Measurements from ENCODE around the gene FRMD4A.

FRMD4A gene

DNA sequence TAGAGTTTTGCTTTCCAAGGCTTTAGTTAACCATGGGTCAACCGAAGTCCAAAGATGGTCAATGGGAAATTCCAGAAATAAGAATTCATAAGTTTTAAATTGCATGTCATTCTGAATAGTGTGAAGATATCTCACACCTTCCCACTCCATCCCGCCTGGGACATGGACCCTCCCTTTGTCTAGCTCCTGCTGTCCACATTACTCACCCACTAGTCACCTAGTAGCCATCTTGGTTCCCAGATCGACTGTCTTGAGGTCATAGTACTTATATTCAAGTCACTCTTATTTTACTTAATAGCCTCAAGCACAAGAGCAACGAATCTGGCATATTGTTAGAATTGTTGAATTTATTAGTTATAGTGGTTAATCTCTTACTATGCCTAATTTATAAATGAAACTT lies 377.4 kb downstream of the FRMD4A start:
- no peak overlapping the region for H3K4me3 Mint-ChIP-seq
- no peak for DNase-seq (ENCODE audit: low spot score in 2 of 2)
- H3K9me3 Mint-ChIP-seq = peaks cover 1% of the 10 kb centered on the region
- no peak overlapping the region for H3K27ac Mint-ChIP-seq
- H3K27me3 Mint-ChIP-seq = peaks cover 14% of the 10 kb centered on the region
- no peaks in the 10 kb centered on the region for H3K4me1 Mint-ChIP-seq
- H3K36me3 Mint-ChIP-seq = peaks cover 2% of the 10 kb centered on the region
- no peak for ATAC-seq (ENCODE audit: low read depth)

DNA sequence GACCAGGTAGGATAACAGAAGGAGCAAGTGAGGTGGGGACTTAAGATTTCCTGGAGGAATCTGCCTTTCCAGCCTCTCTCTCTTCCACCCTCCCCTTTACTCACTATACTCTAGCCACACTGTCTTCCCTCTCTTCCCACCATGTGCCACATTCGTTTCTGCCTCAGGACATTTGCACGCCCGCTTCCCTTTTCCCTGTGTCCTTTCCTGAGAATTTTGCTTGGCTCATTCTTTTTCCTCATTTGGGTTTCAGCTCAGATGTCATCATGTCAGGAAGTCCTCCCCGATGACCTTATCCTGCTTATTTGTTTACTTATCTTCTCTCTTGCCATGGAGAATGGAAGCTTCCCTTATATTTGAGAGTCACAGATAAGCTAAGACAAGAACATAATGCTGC lies 380.2 kb downstream of the FRMD4A start:
- peaks cover 1% of the 10 kb centered on the region for H3K9me3 Mint-ChIP-seq
- no peak overlapping the region for H3K4me3 Mint-ChIP-seq

DNA sequence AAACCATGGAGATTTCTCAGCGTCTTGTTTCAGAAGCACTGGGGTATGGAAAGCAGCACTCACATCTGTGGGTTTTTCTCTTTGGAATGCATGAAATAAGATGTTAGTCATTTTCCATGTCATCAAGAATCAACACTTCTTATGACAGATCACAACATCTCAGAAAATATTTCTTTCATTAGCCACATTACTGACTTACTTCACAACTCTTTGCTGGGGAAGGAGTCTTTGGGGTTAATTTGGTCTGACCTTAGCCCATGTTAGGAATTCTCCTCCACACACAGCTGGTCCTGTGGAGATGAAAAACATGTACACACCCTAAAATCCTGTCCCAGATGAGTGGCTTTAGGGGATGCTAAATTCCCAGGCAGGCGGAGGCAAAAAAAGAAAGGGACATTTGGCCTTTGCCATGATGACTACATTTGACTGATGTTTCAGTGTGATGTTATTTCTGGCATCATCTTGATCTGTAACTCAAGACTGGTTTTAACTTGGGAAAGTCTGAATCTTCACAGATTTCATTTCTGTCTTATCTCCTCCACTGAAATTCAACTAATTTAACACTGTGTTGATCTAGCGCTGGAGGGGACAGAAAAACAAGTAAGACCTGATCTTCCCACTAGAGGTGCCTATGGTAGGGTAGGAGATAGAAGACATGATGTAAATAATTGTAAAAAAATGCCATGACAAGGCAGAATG lies 380.7 kb downstream of the FRMD4A start:
- Mint-ChIP-seq H3K27ac (no peak overlapping the region), H3K27me3 (peaks cover 13% of the 10 kb centered on the region), H3K4me1 (no peaks in the 10 kb centered on the region), H3K4me3 (no peak overlapping the region), H3K9me3 (peaks cover 1% of the 10 kb centered on the region), H3K36me3 (peaks cover 2% of the 10 kb centered on the region)
- ATAC-seq (ENCODE audit: low read depth) (no peak), DNase-seq (ENCODE audit: low spot score in 2 of 2) (no peak)

More for the DNA sequence above, 380.2 kb downstream of the FRMD4A start:
- Mint-ChIP-seq H3K27me3 (peaks cover 13% of the 10 kb centered on the region), H3K27ac (no peak overlapping the region), H3K36me3 (peaks cover 2% of the 10 kb centered on the region), H3K4me1 (no peaks in the 10 kb centered on the region)
- no peak for ATAC-seq (ENCODE audit: low read depth)
- DNase-seq (ENCODE audit: low spot score in 2 of 2) = no peak

- H3K4me3 Mint-ChIP-seq = no peak overlapping the region
- no peak for DNase-seq (ENCODE audit: low spot score in 2 of 2)
These were observed 384.6 kb downstream of the FRMD4A start for GRCh38 chr10:13946209-13946460.

DNA sequence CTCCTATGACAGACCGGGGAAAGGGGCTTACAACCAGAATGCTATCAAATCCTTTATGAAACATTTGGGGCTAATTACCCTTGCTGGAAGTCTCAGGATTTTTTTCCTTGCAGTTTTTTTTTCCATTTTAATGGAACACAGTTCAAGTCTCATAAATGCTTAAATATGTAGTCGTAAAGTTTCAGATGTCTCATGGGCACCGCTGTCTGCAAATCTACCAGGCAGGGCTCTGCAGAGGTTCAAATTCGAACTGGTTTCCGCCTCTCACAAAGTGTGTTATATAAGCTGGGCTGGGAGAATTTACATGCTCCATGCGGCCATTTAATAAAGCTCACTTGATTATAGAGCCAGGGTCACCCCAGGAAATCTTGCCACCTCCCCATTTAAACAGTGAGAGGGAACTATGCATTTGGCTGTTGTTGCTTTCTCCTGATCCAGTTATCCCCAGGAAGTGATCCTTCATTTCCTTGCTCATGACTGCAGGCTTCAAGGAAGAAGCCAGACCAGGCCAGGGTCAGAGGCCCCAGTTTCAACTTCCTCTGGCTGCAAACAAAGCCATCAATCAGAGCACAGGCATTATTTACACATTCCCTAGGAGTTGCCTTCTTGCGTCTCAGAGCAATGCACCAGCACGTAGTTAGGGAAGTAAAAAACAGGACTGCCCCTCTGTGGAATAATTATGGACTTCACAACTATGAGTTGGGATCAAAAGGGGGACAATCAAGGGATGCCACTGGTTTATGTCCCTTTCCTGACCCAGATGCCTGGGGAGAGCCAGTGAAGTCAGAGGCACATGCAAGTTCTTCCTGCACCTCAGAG lies 385.1 kb downstream of the FRMD4A start:
- H3K27ac Mint-ChIP-seq = no peak overlapping the region
- no peaks in the 10 kb centered on the region for H3K4me1 Mint-ChIP-seq
- no peak overlapping the region for H3K4me3 Mint-ChIP-seq
- H3K9me3 Mint-ChIP-seq = peaks cover 2% of the 10 kb centered on the region
- DNase-seq (ENCODE audit: low spot score in 2 of 2) (no peak), ATAC-seq (ENCODE audit: low read depth) (no peak)
- H3K36me3 Mint-ChIP-seq = peaks cover 2% of the 10 kb centered on the region
- peaks cover 9% of the 10 kb centered on the region for H3K27me3 Mint-ChIP-seq

More at GRCh38 chr10:13946209-13946460, 384.6 kb downstream of the FRMD4A start:
- Mint-ChIP-seq H3K9me3 (peaks cover 2% of the 10 kb centered on the region), H3K4me1 (no peaks in the 10 kb centered on the region), H3K27ac (no peak overlapping the region), H3K27me3 (peaks cover 13% of the 10 kb centered on the region), H3K36me3 (peaks cover 2% of the 10 kb centered on the region)
- no peak for ATAC-seq (ENCODE audit: low read depth)

DNA sequence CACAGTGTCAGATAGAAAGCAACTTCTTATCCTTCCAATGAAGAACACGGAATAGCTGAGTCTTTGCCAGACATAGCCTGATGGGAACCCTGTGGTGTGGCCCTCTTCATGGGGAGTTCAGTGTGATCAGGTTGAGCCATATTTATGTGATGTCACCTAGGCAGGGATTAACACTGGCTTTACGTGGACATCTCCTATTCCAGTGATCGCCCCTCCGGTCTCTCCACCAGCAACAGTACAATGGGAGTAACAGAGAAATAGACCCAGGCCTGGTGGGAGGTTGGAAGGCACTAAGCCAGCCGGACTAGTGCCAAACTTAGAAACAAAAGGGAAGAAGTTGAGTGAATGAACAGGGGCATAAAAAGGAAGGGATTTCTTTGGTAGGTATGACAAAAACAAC lies 385.9 kb downstream of the FRMD4A start:
- H3K4me1 Mint-ChIP-seq = no peaks in the 10 kb centered on the region
- peaks cover 2% of the 10 kb centered on the region for H3K36me3 Mint-ChIP-seq
- no peak overlapping the region for H3K4me3 Mint-ChIP-seq
- ATAC-seq (ENCODE audit: low read depth) (no peak), DNase-seq (ENCODE audit: low spot score in 2 of 2) (no peak)
- no peak overlapping the region for H3K27ac Mint-ChIP-seq
- H3K27me3 Mint-ChIP-seq = peaks cover 8% of the 10 kb centered on the region
- H3K9me3 Mint-ChIP-seq = peaks cover 2% of the 10 kb centered on the region

DNA sequence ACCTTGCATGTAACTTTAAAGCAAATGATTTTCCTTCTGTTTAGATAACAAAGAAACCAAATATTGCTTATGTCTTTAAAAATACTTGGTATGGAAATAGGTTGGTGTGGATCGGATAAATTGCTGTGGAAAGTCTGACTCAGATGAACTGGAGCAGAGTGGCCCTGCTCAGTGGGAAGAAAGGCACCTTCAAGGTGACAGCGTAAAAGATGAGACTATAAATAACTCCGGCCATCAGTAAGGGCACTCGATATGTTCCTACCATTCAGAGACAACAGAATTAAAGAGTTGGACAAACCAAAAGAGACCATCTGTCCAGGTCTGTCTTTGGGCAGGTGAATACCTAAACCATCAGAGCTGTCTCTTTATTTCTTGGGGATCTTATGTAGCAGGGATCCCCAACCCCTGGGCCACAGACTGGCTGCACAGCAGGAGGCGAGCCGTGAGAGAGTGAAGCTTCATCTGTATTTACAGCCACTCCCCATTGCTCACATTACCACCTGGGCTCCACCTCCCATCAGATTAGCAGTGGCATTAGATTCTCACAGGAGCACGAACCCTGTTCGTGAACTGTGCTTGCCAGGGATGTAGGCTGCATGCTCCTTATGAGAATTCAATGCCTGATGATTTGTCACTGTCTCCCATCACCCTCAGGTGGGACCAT lies 386.9 kb downstream of the FRMD4A start:
- Mint-ChIP-seq H3K9me3 (peaks cover 2% of the 10 kb centered on the region), H3K27me3 (peaks cover 8% of the 10 kb centered on the region), H3K4me3 (no peak overlapping the region), H3K36me3 (peaks cover 2% of the 10 kb centered on the region), H3K27ac (peak overlapping the region; percentile 42), H3K4me1 (no peaks in the 10 kb centered on the region)
- ATAC-seq (ENCODE audit: low read depth) = no peak
- DNase-seq (ENCODE audit: low spot score in 2 of 2) = no peak

DNA sequence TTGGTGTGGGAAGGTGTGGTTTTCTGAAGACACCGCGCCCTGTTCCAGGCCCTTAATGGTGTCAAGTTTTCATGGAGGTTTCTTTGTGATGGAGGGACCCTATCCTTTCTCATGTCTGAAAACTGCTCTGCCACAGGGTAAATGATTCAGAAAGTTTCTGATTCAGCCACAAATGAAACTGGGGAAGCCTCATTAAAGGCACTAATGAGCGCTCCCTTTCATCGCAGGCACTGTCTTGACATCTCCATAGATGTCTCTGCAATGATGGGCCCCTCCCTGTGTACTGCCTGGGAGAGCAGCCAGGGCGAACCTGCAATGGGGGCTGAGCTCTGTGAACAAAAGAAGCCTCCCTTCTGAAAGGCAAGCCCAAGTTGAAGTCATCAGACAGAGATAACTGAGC lies 388.7 kb downstream of the FRMD4A start:
- peaks cover 2% of the 10 kb centered on the region for H3K9me3 Mint-ChIP-seq
- peaks cover 7% of the 10 kb centered on the region for H3K27me3 Mint-ChIP-seq
- H3K27ac Mint-ChIP-seq = no peak overlapping the region
- no peak for ATAC-seq (ENCODE audit: low read depth)
- no peak for DNase-seq (ENCODE audit: low spot score in 2 of 2)
- peaks cover 2% of the 10 kb centered on the region for H3K36me3 Mint-ChIP-seq
- H3K4me1 Mint-ChIP-seq = no peaks in the 10 kb centered on the region
- H3K4me3 Mint-ChIP-seq = no peak overlapping the region

DNA sequence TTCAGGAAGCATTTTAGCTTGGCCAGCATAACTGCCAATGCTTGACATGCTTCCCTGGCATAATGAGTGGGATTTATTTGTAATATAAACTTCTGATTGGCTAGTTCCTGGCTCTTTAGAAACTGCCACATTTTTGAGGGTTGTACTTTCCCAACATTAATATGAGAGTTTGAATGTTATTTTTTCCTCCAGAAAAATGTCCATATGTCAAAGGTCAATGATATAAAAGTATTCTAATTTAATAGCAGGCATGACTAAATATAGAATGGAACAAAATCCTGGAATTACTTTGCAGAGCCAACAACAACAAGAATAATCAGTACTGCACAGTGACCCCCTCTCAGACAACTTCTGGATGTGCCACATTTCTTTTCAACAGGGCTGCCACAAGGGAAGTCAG lies 391.3 kb downstream of the FRMD4A start:
- H3K4me3 Mint-ChIP-seq = no peak overlapping the region
- H3K9me3 Mint-ChIP-seq = peaks cover 3% of the 10 kb centered on the region
- peaks cover 2% of the 10 kb centered on the region for H3K36me3 Mint-ChIP-seq
- H3K27me3 Mint-ChIP-seq = peaks cover 8% of the 10 kb centered on the region
- H3K27ac Mint-ChIP-seq = no peak overlapping the region
- no peak for DNase-seq (ENCODE audit: low spot score in 2 of 2)
- H3K4me1 Mint-ChIP-seq = no peaks in the 10 kb centered on the region
- ATAC-seq (ENCODE audit: low read depth) = no peak

GRCh38 chr10:13938950-13939349 lies 391.8 kb downstream of the FRMD4A start:
- Mint-ChIP-seq H3K27me3 (peaks cover 8% of the 10 kb centered on the region), H3K4me1 (no peaks in the 10 kb centered on the region), H3K27ac (no peak overlapping the region), H3K36me3 (peaks cover 2% of the 10 kb centered on the region), H3K9me3 (peaks cover 3% of the 10 kb centered on the region), H3K4me3 (no peak overlapping the region)
- no peak for ATAC-seq (ENCODE audit: low read depth)
- DNase-seq (ENCODE audit: low spot score in 2 of 2) = no peak

- peaks cover 4% of the 10 kb centered on the region for H3K27me3 Mint-ChIP-seq
These were observed 393.9 kb downstream of the FRMD4A start for GRCh38 chr10:13936826-13937225.

DNA sequence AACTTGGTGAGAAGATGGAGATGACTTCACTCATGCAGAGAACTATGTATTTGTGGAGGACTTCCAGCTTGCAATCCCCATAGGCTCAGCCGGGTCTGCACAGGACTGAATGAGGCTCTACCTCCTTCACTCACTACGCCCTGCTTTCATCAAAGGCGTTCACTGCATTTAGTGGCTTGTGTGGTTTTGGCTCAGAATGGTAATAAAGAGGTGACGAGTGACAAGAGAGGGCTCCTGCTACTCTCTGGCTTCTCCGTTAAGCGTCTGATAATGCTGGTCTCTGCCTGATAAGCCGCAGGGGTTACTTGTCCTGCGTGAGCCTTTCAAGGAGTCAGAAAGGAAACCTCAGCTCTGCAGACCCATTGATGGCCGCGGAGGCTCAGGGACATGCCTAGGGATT lies 400.6 kb downstream of the FRMD4A start:
- no peak overlapping the region for H3K27ac Mint-ChIP-seq
- no peaks in the 10 kb centered on the region for H3K9me3 Mint-ChIP-seq
- no peak for ATAC-seq (ENCODE audit: low read depth)
- H3K27me3 Mint-ChIP-seq = no peaks in the 10 kb centered on the region
- no peak for DNase-seq (ENCODE audit: low spot score in 2 of 2)
- H3K4me3 Mint-ChIP-seq = no peak overlapping the region
- peaks cover 9% of the 10 kb centered on the region for H3K4me1 Mint-ChIP-seq
- H3K36me3 Mint-ChIP-seq = no peaks in the 10 kb centered on the region

More at GRCh38 chr10:13936826-13937225, 393.9 kb downstream of the FRMD4A start:
- no peak for ATAC-seq (ENCODE audit: low read depth)
- Mint-ChIP-seq H3K4me3 (no peak overlapping the region), H3K9me3 (peaks cover 2% of the 10 kb centered on the region), H3K36me3 (peaks cover 2% of the 10 kb centered on the region), H3K4me1 (no peaks in the 10 kb centered on the region), H3K27ac (no peak overlapping the region)
- no peak for DNase-seq (ENCODE audit: low spot score in 2 of 2)

- Mint-ChIP-seq H3K4me1 (peaks cover 14% of the 10 kb centered on the region), H3K27ac (no peak overlapping the region), H3K36me3 (no peaks in the 10 kb centered on the region), H3K4me3 (no peak overlapping the region), H3K9me3 (no peaks in the 10 kb centered on the region), H3K27me3 (no peaks in the 10 kb centered on the region)
- DNase-seq (ENCODE audit: low spot score in 2 of 2) = no peak
- no peak for ATAC-seq (ENCODE audit: low read depth)
These were observed 402.3 kb downstream of the FRMD4A start for GRCh38 chr10:13928451-13928850.

DNA sequence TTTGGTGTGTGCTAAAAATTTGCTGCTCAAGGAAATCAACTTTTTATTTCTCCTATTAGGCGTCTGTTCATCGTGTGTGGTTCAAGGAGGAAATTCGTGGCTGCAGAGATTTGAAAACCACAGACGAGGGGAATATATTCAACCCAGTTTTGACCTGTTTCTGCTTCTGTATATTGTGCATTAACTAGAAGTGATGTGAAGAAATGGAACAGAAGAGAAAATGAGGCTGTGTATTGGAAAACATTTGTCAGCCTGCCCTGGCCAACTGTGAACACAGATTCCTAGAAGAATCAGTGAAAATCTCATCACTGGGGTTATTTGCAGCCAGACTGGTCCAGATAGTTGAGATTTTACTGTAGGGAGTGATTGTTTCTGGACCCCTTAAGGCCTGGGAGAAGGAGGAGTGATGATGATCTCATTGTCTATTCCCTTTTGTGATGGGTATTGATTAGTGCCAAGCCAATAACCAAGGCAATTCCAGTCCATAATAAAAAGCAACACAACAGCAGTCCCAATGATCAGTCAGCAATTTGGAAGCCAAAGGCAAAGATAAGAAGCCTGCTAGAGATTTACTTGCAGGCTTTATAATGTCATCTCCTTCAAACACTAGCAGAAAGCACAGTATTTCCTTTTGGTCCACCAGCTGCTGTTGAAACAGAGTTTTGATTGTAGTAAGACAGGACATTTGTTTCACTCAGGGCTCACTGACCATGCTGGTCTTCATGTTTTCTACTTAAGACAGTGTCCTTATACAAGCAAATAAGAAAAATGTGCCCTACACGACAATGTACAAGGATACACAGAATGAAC lies 404.5 kb downstream of the FRMD4A start:
- H3K4me3 Mint-ChIP-seq = peak overlapping the region; percentile 28
- no peaks in the 10 kb centered on the region for H3K9me3 Mint-ChIP-seq
- DNase-seq (ENCODE audit: low spot score in 2 of 2) (no peak), ATAC-seq (ENCODE audit: low read depth) (peak; percentile 21)
- H3K4me1 Mint-ChIP-seq = peaks cover 15% of the 10 kb centered on the region
- peaks cover 2% of the 10 kb centered on the region for H3K27me3 Mint-ChIP-seq
- H3K27ac Mint-ChIP-seq = no peak overlapping the region
- H3K36me3 Mint-ChIP-seq = no peaks in the 10 kb centered on the region

Measured in memory B cell (primary cell).